Activated effector memory CD4-positive, alpha-beta T cell treated with Interleukin-2 at 50 U/mL for 16 hours (primary cell): ENCODE data around the gene CMTM1.
"Not testable (repeated sequence)": the region's sequence is repeated elsewhere in the genome, so short reads cannot be mapped to it uniquely, and the experiment has no call there.

ENCODE experiments used
- DNase-seq: peaks from one replicate; pipeline ENCODE4 v3.0.0-alpha.2; 2020

Gene CMTM1

DNA sequence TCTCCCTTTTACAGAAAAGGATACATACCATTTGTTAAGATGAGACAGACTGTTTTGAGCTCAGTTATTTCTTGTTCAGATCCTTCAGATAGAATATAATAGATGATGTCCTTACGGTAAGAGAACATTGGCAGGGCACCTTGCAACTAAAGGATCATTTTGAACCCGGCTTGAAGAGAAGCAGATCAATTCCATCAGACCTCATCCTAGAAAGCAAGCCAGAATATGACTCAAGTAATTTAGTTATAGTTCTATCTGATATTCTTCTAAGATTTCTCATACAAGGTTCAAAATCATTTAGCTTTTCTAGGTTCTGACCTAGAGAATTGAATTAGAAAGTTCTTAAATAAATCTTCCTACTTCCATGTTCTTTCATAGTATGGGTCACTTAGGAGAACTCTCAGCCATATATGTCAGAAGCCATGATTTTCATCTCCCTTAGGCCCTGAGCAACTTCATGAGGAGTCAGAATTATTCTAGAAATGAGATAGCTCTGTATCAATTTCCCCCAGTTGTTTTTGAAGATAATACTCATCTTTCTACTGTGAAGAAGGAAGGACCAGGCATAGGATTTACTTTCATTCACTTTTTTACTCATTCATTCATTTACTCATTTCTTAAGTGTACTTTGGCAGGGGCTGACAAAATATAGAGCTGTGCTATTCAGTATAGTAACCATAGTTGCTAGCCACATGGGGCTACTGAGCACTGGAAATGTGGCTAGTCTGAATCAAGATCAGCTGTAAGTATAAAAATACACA is 2.5 kb upstream of the CMTM1 start:
- DNase-seq: no peak

DNA sequence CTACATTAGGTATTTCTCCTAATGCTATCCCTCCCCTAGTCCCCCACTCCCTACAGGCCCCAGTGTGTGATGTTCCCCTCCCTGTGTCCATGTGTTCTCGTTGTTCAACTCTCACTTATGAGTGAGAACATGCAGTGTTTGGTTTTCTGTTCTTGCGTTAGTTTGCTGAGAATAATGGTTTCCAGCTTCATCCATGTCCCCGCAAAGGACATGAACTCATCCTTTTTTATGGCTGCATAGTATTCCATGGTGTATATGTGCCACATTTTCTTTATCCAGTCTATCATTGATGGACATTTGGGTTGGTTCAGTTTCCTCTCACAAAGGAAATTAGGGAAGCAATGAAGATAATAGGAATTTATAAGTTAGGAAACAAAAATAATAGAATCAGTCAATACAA is 1.0 kb downstream of the CMTM1 start:
- not testable (repeated sequence) for DNase-seq

DNA sequence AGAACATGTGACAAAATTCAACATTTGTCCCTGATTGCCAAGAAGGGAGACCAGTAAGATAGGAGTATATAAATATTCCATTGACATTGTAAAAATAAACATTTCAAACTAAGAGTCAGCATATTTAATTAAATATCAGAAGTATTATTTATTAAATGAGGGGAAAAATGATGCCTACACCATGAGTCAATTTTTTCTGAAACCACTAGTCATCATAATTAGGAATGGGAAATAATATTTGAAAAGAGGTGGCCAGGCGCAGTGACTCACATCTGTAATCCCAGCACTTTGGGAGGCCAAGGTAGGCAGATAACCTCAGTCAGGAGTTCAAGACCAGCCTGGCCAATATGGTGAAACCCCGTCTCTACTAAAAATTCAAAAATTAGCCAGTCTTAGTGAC is 2.1 kb downstream of the CMTM1 start:
- no peak for DNase-seq

DNA sequence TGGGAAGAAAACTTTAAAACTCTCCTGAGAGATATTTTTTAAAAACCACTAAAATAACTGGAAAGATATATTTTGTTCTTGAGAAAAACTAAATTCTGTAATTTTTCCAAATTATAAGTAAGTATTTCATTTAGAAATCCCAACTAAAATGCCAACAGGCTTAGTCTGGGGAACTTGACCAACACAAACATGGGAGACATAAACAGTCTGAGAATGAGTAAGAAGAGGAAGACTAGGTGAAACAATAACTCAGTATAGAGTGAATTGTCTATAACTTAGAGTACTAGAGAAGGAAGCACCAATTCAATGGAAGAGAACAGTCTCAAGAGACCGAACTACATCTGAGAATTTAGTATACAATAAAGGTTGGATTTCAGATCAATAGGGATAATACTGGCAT is 2.9 kb downstream of the CMTM1 start:
- DNase-seq: no peak

DNA sequence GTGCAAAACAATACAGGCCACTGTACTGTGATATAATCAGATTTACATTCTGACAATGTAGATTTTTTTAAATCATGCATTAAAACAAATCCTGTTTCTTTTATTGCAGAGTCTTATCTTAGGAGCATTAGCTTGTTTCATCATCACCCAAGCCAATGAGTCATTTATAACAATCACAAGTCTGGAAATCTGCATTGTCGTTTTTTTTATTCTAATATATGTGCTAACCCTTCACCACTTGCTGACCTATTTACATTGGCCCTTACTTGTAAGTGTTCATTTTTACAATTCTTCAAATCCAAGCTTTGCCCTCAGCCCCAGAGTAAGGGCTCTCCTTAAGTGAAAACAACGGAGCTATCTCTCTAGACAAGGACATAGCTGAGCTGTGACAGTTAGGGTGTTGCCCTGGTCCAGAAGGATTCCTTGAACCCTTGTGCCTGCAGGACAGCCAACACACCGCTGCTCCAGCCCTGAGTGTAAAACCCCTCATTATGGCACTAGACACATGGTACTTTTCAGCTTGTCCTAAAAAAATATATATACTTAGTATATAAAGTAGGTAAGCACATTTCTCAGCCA is 3.7 kb downstream of the CMTM1 start:
- no peak for DNase-seq

DNA sequence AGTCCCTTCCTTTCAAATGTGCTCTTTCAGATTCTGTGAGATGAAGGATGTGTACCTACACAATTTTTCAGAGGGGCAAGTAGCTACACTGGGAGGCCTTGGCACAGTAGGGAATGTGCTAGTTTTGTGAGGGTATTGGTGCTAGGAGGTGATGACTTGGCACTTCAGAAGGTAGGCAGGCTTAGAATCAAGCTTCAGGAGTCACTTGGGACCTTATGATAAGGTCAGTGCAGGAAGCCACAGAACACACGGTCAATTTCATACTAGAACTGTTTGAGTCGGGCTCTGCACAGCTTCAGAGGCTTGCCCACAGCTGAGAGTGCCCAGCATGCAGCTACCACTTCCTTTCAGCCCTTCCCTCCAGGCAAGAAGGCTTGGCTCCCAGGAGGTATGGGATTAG is 6.1 kb downstream of the CMTM1 start:
- no peak for DNase-seq

DNA sequence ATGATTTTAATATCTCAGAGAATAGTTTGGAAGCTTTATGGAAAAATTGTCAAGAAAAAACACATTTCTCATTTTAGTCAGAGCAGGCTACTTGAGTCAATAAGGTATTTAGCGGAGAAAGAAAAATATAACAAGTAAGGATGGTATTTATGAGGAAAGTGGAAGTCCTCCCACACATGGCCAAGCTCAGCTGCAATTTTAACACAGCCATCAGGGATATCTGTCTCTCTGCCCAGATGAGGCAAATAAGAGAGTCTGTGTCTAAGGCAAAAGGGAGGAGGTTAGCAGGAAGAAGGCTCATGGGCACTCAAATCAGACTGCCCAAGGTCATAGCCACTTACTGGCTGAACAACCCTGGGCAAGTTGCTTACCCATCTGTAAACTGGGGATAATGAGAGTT is 7.8 kb downstream of the CMTM1 start:
- DNase-seq: no peak

DNA sequence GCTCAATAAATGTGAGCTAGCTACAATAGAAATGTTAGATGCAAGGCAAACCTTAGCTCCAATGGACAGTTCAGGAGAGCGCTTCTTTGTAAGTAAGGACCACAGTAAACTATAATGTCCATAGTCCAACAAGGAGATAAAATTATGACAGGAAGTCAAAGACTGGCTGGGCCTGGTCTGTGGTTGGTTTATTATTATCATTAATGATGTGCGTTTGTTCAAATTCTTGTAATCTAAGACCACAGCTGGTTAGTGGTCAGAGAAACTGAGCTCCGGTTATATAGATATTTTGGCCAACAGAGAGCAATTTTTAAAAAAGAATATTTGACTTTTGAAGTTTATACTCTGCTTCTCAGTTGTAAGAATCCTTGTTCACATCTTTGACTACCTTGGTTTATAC is 8.3 kb downstream of the CMTM1 start:
- no peak for DNase-seq

DNA sequence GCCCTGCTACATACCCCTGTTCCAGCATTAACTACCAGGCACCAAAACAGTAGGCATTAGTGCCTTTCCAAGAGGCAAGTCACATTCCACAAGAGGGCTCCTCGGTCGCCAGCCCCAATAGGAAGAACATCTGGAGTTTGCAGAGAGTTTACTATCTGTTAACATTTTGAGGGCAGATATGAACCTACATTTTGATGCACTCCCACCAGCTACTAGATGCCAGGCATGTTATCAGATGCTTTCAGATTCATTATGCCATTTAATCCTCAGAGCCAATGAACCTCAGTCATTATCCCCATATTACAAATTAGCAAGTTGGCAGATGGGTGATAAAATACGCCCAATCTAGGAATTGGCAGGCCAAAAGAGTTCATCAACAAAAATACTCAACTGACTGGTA is 8.8 kb downstream of the CMTM1 start:
- DNase-seq: no peak

DNA sequence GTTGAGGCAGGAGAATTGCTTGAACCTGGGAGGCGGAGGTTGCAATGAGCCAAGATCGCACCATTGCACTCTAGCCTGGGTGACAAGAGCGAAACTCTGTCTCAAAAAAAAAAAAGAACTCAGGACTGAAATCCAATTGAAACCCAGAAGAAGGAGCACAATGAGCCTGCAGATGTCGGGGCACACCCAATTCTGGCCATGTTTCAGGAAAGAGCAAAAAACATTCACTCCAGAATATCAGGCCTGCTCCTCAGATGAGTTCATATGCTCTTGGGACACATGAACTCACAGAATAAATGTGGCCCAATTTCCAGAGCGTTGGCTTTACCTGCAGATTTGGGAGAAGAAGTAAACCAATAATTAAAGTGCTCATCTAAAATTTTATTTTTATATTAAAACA is 10.1 kb downstream of the CMTM1 start:
- DNase-seq: no peak

DNA sequence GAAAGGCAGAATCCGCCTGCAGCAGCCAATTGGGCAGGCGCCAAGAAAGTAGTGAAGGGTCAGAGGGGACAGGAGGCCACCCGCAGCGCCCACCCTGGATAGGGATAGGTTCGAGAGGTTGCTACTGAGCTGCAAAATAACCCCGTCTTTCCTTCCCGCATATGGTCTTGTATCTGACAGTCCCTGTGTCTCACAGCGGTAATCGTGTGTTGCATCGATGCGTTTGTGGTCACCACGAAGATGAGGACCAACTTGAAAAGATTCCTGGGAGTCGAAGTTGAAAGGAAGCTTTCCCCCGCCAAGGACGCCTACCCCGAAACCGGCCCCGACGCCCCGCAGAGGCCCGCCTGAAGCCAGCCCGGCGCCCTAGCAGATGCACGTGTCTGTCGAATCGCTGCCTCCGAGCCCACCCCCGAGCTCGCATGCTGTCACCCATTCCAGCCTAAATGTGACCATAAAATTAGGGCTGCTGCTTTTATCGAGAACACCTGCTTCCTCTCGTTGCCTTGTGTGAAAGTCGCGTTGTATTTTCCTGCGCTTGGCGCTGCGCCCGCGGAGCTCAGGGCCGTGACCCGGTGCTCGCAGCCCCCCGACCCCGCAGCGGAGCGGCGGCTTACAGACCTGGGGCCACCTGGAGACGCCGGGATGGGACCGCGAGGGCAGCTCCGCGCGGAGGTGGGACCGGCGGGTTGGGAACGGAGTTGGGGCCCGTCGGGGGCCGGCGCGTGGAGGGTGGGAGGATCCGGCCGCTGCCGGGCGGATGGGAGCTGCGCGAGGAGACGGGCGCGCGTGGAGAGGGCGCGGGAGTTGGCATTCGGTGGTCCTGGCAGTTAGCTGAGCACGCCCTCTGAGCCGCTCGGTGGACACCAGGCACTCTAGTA is 12.7 kb downstream of the CMTM1 start, which contains the start of gene CMTM2:
TSS of gene CMTM2 (plus strand) at position 813 of the 881 bp plus-strand sequence. CDS start 145 bp downstream, outside the sequence.
- DNase-seq: no peak

DNA sequence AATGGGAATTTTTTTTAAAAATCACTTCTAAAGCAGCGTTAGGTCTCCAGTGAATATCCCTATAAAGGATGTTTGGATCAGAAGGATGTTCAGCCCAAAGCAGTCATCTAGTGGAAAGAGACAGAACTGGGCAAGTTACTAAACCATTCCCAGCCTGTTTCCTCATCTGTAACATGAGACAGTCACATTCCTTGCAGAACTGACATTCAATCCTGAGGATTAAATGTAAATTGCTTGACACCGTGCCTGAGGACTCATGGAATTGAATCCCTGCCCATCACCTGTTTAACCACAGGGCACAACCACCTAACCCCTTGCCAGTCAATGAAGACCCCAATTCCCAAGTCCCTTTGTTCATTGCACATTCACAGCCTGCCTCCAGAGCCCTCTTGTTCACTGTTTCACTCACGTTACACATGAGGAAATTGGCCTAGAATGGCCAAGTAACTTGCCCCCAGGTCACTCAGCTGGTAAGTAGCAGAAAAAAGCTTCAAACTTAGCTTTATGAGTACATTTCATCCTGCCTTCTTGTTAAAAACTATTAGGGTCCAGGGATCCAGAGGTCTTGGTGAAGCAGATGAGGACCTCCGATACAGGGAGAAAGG is 14.5 kb downstream of the CMTM1 start:
- no peak for DNase-seq

DNA sequence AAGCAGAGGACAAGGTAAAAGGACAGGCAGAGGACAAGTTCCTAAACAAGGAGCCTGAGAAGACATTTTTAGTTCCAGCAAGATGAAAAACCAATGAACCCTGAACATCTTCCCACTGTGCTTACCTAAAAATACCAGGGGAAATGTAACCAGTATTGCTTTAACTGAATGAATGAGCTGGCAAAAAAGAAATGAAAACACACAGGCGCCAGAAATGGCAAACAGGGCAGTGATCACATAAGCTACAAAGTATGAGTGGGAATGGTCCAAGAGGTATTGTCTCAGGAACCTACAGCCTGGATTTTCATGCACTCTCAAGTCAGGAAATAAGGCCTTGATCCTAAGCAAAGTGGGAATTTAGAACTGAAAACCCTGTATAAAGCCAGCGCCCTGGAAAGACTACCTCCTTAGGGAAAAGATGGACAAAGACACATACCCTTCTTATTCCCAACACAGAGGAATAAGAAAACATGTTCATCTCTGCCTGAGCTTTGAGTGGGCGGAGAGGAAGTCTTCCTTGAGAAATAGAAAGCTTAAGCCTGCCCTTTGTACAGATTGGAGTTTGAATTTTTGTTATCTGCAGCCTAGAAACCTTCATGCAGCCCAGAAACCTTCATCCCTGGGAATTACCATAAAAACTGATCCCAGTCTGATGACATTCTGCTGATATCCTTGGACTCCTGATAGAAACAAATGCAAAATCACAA is 15.2 kb downstream of the CMTM1 start:
- DNase-seq: no peak

DNA sequence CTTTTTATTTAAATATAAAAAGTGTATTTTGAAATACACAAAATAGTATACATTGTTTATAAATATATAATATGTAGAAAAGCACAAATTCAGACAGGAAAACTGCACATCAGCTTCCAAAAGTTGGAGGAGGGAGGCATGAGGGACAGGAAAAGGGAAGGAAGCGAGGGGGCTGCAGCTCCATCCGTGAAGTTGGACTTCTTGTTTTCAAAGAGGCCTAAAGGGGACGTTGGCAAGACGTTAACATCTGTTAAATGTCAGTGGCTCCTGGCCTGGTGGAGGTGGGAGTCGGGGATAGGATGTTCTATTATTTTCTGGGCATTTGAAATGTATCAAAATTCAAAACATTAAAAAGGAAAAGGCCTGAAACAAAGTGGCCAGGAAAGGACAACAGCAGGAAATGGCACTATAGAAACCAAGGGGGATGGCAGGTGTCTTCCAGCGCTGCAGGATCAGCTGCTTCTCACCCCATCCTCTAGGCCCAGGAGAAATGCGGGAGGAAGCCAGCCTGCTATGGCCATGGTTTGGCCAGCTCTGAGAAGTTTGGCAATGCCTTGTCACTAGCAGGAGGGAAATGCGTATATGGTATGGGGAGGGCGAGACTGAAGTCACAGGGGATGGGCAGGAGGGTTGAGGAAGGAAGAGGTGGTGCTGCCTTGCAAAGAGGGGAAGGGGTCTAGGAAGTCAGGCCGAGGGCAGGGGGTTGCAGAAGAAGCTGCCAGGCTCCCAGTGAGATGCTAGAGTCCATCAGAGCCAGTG is 19.4 kb downstream of the CMTM1 start:
- DNase-seq: no peak

DNA sequence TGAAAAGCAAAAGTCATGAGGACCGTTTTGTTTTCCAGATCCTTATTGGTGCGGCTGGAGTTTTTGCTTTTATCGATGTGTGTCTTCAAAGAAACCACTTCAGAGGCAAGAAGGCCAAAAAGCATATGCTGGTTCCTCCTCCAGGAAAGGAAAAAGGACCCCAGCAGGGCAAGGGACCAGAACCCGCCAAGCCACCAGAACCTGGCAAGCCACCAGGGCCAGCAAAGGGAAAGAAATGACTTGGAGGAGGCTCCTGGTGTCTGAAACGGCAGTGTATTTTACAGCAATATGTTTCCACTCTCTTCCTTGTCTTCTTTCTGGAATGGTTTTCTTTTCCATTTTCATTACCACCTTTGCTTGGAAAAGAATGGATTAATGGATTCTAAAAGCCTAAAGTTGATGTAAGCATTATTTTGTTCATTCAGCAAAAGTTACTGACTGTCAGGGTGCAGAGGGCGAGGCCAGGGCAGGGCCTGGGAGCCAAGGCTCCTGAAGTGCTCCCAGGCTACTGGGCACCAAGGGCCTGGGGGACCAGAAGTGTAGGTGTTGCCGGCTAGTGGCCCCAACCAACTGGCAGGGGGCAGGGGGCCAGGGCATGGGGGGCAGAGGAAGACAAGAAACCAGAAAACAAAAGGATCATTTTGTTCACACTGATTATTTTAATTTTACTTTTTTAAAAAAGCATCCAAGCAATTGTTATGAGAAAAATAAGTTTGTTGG is 21.8 kb downstream of the CMTM1 start:
- DNase-seq: no peak

DNA sequence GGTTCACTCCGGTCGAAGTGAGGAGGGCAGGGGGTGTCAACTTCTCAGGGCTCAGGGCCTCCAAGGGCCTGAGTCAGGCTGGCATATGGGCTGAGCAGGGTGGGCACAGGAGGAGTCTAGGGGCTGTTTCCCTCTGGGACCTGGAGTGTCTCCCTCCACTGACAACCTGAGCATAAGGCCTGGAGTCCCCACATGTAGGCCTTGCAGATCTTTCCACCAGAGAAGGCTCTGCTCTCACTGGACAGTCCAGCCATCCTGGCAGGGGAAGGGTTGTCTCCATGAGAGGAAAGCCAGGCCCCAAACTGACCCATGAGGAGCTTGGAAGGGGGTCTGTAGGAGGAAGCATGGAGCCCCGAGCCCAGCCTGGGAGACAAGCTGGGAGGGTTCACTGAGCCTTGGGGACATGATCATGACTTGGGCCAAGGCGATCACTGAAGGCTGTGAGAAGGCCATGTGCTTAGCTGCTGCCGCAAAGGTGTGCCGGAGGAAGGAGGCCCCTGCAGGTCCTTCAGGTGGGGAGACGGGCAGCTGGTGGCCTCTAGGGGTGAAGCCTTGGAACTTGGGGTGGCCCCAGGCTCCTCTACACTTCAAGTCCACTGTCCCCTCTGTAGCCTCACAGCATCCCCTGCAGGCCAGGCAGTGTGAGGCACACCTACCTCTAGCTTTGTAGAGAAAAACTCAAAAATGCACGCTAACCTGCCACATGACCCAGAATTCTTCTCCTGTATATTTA is 22.9 kb downstream of the CMTM1 start:
- DNase-seq: peak; percentile 60

DNA sequence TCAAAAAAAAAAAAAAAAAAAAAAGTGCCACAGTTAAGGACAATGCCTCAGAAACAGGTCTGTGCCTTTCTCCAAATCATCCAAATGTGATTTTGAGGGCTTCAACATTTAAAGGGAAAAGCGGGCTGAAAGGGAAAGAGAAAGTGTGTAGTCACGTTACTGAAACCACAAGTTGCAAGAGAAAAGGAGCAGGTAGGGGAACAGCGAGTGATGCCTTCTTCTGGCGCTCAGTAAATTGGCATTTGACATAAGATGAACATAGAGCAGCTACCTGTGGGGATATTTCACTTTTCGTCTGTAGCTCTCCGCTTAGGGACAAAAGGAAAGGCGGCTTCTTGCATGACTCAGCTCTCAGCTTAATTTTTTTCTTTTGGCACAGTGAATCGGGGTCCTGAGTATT is 24.1 kb downstream of the CMTM1 start:
- no peak for DNase-seq

DNA sequence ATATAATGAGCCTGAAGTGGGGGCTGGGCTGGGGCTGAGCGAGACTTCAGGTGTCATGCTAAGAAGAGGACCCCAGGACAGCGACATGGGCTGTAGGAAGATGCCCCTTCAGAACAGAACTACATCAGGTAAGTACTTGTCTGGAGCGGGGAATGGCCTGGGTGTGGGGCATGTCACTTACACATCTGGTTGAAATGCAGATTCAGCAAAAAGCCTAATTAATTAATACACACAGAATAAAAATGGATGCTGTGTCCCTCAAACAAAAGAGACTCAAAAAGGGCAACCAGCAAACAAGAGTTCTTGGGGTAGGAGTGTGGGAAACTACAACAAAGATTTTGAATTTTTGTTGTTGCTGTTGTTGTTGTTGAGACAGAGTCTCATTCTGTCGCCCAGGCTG is 24.8 kb downstream of the CMTM1 start:
- no peak for DNase-seq

DNA sequence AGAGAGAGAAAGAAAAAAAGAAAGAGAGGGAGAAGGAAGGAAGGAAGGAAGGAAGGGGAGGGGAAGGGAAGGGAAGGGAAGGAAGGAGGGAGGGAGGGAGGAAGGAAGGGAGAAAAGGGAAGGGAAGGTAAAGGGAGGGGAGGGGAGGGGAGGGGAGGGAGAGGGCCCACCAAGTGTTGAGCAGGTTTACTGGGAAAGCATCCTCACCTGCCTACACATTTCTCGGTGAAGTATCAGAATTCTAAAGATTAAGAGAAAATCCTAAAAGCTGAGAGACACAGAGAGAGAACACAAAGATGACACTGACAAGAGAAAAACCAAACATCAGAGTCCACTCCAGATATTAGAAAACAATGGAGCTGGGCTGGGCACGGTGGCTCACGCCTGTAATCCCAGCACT is 26.0 kb downstream of the CMTM1 start:
- no peak for DNase-seq

DNA sequence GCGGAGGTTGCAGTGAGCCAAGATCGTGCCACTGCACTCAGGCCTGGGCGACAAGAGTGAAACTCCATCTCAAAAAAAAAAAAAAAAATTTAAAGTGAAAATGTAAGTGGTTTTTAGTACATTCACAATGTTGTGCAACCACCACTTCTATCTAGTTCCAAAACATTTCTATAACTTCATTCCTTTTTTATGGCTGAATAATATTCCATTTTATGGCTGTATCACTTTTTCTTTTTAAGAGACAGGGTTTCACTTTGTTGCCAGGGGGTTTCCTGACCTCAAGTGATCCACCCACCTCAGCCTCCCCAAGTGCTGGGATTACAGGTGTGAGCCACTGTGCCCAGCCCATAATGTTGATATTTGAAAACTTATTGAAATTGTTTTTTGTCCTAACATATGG is 26.6 kb downstream of the CMTM1 start:
- DNase-seq: no peak

DNA sequence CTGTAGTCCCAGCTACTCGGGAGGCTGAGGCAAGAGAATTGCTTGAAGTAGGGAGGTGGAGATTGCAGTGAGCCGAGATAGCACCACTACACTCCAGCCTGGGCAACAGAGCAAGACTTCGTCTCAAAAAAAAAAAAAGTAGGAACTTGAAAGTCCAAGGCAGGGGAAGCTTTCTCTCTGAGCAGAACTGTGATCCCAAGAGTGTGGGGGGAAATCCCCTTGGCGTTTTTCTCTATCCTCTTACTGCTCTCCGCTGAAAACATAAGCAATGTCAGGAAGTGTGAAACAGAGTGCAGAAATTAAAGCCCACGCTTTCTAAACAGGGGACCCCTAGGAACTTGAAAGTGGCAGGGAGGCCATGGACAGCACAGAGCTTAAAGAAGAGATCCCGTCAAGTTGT is 28.5 kb downstream of the CMTM1 start:
- DNase-seq: no peak
